ENCODE measurements around the gene ACTN4.

ACTN4 gene

GRCh38 chr19:38695832-38696728 lies 48.6 kb downstream of the ACTN4 start:
- DNase-seq (ENCODE audit: low read depth in 2 of 2) = no peak

DNA sequence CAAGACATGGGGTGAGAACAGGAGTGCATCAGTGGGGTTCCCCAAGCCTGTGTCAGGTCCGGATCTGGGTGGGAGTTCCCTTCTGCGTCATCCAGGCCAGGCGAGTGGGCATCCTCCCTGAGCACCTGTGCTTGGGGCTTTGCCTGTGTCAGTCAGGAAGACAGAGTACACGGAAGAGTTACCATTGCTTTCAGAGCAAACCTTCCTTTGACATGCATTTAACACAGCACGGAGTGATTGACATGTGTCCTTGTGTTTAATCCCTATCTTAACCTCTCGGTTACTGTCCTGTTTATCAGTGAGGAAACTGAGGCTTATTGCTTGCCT lies 49.2 kb downstream of the ACTN4 start:
- DNase-seq (ENCODE audit: low read depth in 2 of 2) = no peak

GRCh38 chr19:38697197-38697596 lies 49.7 kb downstream of the ACTN4 start:
- DNase-seq (ENCODE audit: low read depth in 2 of 2) = no peak

DNA sequence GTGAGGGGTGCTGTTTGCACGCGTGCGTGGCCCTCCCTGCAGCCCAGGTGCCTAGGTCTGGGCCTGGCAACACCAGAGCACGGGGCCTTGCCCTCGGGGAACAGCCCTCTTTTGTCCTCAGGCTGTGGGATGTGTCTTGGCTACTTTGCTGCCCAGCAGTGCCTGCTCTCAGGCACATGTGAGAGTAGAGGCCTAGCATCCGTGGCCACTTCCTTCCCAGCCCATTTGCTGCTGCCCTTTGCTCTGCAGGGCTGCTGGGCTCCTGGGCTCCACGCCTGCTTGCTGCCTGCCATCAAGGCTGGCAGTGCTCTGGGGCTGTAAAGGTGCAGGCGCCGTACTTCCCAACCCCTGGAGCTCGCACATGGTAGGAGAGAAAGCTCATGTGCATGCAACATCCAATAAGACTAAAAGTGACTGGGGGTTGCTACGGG lies 50.2 kb downstream of the ACTN4 start:
- no peak for DNase-seq (ENCODE audit: low read depth in 2 of 2)

GRCh38 chr19:38698225-38699026 lies 51.0 kb downstream of the ACTN4 start:
- no peak for DNase-seq (ENCODE audit: low read depth in 2 of 2)

DNA sequence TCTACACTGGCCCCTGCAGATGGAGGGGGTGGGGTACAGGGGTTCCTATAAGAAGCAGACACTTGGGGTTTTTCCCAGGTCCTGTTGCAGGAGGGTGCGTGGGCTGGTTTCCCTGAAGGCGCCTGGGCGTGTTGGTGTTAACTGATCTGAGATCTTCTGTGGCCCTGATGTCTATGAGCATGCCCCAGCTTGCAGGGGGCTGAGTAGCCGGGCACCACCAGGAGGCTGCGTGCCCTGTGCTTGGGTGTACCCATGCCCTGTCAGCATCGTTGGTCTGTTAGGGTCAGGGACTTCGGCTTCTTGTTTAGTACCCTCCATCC lies 51.5 kb downstream of the ACTN4 start:
- DNase-seq (ENCODE audit: low read depth in 2 of 2) = no peak

GRCh38 chr19:38699647-38700349 lies 52.3 kb downstream of the ACTN4 start:
- DNase-seq (ENCODE audit: low read depth in 2 of 2) = no peak

DNA sequence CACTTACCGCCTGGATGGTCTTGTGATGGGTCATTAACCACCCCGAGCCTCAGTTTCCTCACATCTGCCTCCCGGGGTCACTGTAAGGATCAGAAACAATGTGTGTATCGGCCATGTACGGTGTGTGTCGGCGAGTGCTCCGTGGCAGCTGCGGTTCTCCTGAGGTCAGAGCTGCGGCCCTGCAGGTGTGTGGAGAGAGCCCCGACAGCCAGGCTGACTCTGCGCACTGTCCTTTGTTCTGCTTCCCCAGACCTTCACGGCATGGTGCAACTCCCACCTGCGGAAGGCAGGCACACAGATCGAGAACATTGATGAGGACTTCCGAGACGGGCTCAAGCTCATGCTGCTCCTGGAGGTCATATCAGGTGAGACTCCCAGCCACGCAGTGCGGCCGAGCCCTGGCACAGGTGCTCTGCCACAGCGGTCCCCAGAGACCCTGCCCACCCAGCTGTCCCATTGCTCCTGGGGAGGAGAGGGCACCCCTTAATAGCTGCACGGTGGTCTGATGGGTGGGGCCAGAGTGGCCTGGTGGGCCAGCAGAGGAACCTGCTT lies 53.0 kb downstream of the ACTN4 start:
- DNase-seq (ENCODE audit: low read depth in 2 of 2) = no peak

DNA sequence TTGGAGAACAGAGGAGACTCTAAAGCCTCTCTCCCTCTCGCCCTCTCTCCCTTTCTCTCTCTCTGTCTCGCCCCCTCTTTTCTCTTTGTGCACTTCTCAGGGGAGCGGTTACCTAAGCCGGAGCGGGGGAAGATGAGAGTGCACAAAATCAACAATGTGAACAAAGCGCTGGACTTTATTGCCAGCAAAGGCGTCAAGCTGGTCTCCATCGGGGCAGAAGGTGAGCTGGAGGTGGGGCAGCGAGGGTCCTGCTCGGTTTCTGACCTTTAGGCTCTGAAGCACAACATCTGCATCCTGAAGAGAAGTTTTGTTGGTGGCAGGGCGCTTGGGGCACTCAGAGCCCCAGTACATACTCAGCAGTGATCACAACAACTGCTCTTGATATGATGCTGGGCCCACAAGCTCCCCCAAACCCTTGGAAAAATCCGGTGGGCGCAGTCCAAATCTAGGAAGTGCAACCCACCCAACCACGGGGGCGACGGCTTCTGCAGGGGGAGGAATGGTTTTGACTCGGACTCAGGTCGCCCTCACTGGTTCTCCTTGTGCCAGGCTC lies 53.5 kb downstream of the ACTN4 start:
- no peak for DNase-seq (ENCODE audit: low read depth in 2 of 2)

GRCh38 chr19:38701455-38702063 lies 54.1 kb downstream of the ACTN4 start:
- no peak for DNase-seq (ENCODE audit: low read depth in 2 of 2)

DNA sequence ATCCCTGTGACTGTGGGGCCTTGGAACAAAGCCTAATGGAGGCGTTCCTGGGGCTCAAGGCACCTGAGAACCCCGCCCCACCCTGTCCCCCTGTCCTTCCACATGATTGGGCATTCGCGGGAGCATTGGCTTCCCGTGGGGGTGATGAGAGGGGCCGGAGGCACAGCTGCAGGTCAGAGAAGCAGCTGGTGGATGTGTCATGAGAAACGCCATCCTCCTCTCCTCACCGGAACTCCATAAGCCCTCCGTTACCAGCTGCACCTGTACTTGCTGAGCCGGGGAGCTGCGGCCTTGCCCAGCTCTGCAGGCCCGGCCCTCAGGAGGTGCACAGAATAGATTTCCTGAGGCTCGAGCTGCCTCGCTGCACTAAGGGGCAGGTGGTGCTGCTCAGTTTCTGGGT lies 54.8 kb downstream of the ACTN4 start:
- no peak for DNase-seq (ENCODE audit: low read depth in 2 of 2)

- DNase-seq (ENCODE audit: low read depth in 2 of 2) = no peak
Measured at GRCh38 chr19:38703509-38703908, 56.1 kb downstream of the ACTN4 start.

- DNase-seq (ENCODE audit: low read depth in 2 of 2) = no peak
Measured at GRCh38 chr19:38704488-38705026, 57.1 kb downstream of the ACTN4 start.

DNA sequence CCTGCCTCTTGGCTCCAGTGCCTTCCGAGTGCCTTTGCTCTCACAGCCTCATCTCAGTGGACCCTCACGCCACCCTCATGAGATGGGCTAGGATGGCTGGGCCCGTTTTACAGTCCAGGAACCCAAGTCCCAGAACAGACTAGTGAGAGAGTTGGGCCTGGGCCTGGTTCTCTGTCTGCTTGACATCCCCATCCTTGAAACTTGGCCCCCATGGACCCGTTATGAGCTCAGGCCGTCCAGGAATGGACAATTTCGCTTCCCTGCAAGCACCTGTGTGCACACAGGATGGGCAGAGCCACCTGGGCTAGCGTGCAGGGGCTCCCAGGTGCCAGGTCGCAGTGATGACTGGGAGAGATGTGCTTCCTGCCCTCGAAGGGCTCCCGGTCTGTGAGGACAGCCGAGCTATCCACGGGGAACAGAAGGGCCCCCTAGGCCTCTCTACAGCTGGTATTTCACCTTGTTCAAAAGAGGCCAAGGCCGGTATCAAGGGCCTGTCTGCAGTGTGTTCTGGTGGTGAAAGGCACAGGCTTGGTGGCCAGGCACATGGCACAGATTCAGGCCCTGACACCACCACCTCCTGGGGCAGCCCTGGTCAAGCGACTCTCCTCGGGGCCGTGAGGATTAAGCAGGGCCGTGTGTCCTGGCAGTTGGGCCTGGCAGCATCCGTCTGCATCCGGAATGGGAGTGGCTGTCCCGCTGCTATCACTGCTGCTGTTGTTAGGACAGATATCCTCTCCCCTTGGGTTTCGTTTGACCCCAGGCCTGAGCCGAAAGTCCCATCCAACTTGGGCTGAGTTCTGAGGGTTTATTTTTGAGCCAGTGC lies 58.0 kb downstream of the ACTN4 start:
- no peak for DNase-seq (ENCODE audit: low read depth in 2 of 2)

GRCh38 chr19:38706792-38707511 lies 59.5 kb downstream of the ACTN4 start:
- DNase-seq (ENCODE audit: low read depth in 2 of 2) = no peak

- no peak for DNase-seq (ENCODE audit: low read depth in 2 of 2)
Measured at GRCh38 chr19:38707512-38708114, 60.2 kb downstream of the ACTN4 start.

- DNase-seq (ENCODE audit: low read depth in 2 of 2) = no peak
Measured at GRCh38 chr19:38708413-38709024, 61.1 kb downstream of the ACTN4 start.

DNA sequence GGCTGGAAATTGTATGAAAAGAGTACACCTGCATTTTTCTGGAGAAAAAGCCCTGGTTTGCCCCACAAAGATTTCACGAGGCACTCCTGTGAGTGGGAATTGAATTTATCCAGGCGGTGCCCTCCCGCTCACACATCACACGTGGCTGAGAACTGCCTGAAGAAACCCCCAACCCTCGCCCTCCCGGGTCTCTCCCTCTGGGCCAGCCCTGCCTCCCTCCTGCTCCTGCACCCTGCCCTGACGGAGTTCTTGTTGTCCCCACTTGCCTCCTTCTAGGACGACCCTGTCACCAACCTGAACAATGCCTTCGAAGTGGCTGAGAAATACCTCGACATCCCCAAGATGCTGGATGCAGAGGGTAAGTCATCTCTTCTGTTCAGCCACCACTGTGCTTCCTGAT lies 61.7 kb downstream of the ACTN4 start:
- DNase-seq (ENCODE audit: low read depth in 2 of 2) = no peak
